Skeletal muscle satellite cell (primary cell): ENCODE data around the gene OPN4.

Experiments used
- H3K27me3 ChIP-seq: 2 replicates; pipeline ENCODE4 v1.7.0; 2013; ENCODE audit warnings: low read length; ENCODE audit not compliant: control insufficient read depth, insufficient read depth
- H3K36me3 ChIP-seq: 2 replicates; pipeline ENCODE4 v1.7.0; 2013; ENCODE audit warnings: mild to moderate bottlenecking, control low read depth, low read length; ENCODE audit not compliant: insufficient read depth
- H3K4me1 ChIP-seq: 2 replicates; pipeline ENCODE4 v1.7.0; 2013; ENCODE audit warnings: low read length; ENCODE audit not compliant: control insufficient read depth, insufficient read depth
- H3K4me2 ChIP-seq: 2 replicates; pipeline ENCODE4 v1.7.0; 2013; ENCODE audit warnings: mild to moderate bottlenecking, low read length
- H3K4me3 ChIP-seq: 2 replicates; pipeline ENCODE4 v1.7.0; 2013; ENCODE audit warnings: low read length
- H3K9ac ChIP-seq: 2 replicates; pipeline ENCODE4 v1.7.0; 2013; ENCODE audit warnings: mild to moderate bottlenecking, low read depth, low read length, moderate library complexity
- H3K9me3 ChIP-seq: replicated peaks from 2 replicates; pipeline ENCODE4 v1.7.0; 2013; ENCODE audit warnings: mild to moderate bottlenecking, control low read depth, low read length

Gene OPN4

DNA sequence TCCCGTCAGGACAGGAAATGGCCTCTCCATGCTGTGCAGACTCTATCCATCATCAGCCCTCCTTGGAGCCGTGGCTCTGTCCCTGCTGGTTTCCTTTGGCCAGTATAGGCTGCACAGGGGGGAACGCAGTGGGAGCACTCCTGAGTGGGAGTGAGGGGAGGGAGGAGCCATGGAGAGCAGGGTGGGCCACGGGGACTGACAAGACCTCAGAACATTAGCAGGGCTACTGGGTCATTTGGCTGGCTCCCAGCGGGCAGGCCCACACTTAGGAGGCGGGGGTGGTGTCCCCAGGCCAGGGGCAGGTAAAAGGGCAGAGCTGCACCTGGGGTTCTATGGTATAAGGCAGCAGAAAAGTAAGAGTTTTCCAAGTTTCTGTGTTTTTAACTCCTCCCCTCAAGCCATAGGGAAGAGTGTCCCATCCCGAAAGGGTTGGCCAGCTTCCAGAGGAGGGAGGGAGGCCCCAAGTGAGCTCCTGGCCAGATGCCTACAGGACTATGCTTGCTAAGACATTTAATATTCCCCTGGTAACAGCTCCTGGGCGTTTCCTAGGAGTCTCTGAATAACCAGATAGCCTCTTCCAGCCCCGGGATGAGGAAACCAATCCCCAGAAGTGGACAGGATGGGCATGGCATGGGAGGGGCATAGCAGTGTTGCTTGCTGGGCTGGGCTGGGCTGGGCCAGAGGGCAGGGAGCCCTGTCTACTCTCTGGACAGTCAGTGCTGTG, 5.5 kb upstream of the OPN4 start:
- H3K4me2 ChIP-seq = peak overlapping the region; percentile 31
- peaks cover 29% of the 10 kb centered on the region for H3K4me1 ChIP-seq
- no peaks in the 10 kb centered on the region for H3K27me3 ChIP-seq
- H3K4me3 ChIP-seq = no peak overlapping the region
- no peaks in the 10 kb centered on the region for H3K36me3 ChIP-seq
- no peaks in the 10 kb centered on the region for H3K9me3 ChIP-seq
- H3K9ac ChIP-seq = no peak overlapping the region

DNA sequence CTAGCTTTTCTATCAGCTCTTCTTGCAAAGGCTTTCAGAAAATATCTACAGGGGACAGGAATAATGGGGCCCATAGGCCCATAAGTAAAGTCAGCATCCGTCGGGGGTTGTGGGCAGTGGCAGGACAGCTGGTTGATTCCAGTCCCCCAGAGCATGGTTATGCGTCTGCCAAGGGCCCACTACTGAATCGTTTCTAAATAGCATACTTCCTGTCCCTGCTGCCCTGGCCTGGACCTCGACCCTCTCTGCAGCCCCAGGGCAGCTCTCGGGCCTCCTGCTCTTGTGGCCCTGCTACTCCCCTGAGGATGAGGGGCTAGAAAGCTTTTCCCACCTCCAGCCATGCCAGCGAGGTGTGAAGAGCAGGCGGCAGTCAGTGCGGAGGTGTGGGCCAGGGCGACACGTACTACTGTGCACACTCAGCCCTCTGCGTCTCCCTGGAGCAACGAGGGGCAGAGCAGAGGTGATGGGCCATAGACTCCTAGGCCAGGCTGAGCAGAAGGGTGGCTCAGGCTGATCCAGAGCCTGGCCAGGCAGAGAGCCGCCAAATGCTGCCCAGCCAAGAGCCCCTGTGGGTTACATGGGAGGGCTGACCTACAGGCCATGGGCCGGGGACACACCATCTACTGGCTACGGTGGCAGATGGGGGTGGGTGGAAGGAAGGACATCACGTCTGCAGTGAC, 4.7 kb upstream of the OPN4 start:
- H3K9me3 ChIP-seq = no peaks in the 10 kb centered on the region
- H3K27me3 ChIP-seq = no peaks in the 10 kb centered on the region
- no peak overlapping the region for H3K4me3 ChIP-seq
- no peaks in the 10 kb centered on the region for H3K36me3 ChIP-seq
- H3K9ac ChIP-seq = no peak overlapping the region
- H3K4me1 ChIP-seq = peaks cover 24% of the 10 kb centered on the region
- peak overlapping the region; percentile 31 for H3K4me2 ChIP-seq

DNA sequence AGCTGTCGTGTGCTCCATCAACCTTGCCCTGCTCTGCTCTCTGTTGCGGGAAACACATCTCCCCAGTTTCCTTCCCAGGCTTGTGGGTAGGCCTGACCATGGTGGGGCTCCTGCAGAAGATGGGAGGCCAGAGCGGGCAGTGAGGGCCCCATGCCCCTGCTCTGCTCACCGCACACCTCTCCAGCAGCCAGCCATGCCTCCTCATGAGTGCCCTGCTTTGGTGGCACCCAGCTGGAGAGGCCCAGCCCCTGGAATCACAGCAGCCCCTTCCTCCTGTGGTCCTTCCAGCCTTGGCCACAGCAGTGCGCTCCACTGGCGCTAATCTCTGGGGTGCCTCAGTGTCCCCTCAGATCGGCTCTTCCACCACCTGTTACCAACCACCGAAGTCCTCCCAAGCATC, 4.2 kb upstream of the OPN4 start:
- no peak overlapping the region for H3K9ac ChIP-seq
- no peaks in the 10 kb centered on the region for H3K27me3 ChIP-seq
- H3K4me1 ChIP-seq = peaks cover 21% of the 10 kb centered on the region
- H3K4me2 ChIP-seq = no peak overlapping the region
- no peaks in the 10 kb centered on the region for H3K36me3 ChIP-seq
- no peak overlapping the region for H3K4me3 ChIP-seq
- H3K9me3 ChIP-seq = no peaks in the 10 kb centered on the region

DNA sequence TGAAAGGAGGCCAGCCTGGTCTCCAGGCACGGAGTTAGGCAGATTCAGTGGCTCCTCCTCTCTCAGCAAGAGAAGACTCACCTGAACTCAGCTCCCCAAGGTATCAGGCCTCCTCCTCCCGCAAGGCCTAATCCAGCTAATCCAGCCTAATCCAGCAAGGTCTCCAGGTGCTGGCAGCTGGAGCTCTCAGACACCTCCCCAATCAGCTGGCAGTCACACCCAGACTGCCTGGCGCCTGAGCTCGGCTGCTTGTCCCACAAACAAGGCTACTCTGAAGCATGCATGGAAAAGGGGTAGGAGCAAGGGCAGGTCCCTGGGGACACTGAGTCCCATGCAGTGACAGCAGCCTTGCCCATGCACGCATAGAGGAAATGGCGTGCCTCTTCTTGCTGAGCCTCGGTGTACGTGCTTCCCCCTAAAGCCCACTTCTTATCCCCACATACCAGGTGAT, 3.3 kb upstream of the OPN4 start:
- Histone ChIP-seq H3K4me2 (no peak overlapping the region), H3K9me3 (no peaks in the 10 kb centered on the region), H3K4me3 (no peak overlapping the region), H3K27me3 (no peaks in the 10 kb centered on the region), H3K9ac (no peak overlapping the region), H3K4me1 (peaks cover 21% of the 10 kb centered on the region), H3K36me3 (no peaks in the 10 kb centered on the region)

DNA sequence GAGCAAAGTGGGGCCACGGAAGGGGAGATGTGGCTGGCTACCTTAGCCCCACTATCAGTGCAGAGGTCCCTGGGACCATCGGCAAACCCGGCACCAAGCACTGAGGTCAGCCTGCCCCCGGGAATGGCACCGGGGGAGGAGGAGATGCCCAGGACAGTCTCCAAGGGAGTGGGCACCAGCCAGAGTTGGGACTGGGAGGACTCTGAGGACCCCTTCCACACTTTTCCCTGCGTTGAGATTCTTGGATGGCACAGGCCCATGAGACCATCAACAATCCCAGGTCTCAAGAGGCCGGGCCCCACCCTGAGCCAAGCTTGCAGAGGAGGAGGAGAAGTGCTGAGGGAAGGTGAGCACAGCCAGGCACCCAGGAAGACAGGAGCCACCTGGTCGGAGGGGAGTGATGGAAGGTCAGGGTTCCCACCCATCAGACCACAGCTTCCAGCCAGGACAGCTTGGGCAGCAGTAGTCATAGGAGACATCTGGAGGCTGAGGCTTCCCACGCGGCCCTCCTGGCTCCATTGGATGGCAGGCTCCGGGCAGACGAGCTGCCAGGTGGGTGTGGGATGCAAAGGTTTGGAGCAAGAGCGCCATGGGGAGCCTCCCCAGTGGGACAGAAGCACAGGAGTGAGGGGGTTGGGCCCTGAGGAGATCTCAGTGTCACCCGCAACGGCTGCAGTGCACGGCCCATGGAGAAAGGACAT, 2.6 kb upstream of the OPN4 start:
- no peaks in the 10 kb centered on the region for H3K27me3 ChIP-seq
- no peak overlapping the region for H3K4me2 ChIP-seq
- no peak overlapping the region for H3K9ac ChIP-seq
- no peaks in the 10 kb centered on the region for H3K36me3 ChIP-seq
- H3K4me3 ChIP-seq = no peak overlapping the region
- no peaks in the 10 kb centered on the region for H3K9me3 ChIP-seq
- peaks cover 21% of the 10 kb centered on the region for H3K4me1 ChIP-seq

DNA sequence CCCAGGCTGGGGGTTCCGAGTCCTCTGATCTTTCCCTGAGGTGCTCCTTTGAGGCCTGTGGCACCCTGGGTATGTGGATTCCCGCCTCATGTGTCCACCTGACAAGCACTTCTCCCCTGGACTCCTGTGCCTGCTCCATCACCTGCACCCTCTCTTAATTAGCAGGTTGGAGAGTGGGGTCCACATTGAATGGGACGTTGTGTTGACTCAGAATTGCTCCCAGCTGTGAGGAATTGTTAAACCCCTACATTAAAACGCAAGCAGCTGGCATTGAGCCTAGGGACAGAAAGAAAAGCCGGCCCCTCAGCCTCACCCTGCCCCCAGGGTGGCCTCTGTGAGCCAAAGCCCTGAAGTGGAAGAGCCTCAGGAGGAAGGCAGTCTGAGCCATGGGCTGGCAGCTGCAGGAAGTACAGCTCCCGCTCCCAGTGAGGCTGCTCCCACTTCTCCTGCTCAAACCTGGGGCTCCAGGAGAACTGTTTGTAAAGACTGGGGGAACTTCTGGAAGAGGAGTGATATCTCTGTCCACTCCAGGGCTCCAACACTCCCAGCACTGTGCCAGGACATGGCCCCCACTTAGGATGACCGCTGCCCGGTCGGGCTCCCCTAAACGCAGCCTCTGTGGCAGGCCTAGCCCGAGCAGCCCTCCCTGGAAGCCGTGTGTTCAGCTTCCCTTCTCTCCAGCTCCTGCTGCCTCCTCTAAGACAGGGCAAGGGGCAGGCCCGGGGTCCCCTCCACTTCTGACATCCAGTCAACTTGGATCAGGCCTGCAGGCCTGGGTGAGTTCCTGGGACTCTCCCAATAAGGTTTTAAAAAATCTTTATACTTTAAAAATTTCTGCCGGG, 1.8 kb upstream of the OPN4 start:
- Histone ChIP-seq H3K4me2 (no peak overlapping the region), H3K4me1 (peaks cover 28% of the 10 kb centered on the region), H3K4me3 (no peak overlapping the region), H3K36me3 (no peaks in the 10 kb centered on the region), H3K9ac (no peak overlapping the region), H3K27me3 (no peaks in the 10 kb centered on the region), H3K9me3 (no peaks in the 10 kb centered on the region)

DNA sequence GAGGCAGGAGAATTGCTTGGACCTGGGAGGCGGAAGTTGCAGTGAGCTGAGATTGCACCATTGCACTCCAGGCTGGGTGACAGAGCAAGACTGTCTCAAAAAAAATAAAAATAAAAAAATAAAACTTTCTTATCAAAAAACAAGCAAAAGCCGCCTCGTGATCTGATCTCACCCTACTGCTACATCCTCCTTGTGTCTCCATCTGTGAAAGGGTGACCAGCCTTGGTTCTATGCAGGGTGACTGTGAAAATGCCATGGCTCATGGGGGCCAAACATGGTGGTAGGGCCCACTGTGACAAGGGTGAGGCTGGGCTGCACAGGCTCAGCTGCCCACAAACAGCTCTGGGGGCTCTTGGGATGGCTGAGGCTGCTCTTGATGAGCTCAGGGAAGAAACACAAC, 968 bp upstream of the OPN4 start:
- Histone ChIP-seq H3K4me2 (no peak overlapping the region), H3K4me1 (peaks cover 28% of the 10 kb centered on the region), H3K4me3 (no peak overlapping the region), H3K9me3 (no peaks in the 10 kb centered on the region), H3K27me3 (no peaks in the 10 kb centered on the region), H3K9ac (no peak overlapping the region), H3K36me3 (no peaks in the 10 kb centered on the region)

DNA sequence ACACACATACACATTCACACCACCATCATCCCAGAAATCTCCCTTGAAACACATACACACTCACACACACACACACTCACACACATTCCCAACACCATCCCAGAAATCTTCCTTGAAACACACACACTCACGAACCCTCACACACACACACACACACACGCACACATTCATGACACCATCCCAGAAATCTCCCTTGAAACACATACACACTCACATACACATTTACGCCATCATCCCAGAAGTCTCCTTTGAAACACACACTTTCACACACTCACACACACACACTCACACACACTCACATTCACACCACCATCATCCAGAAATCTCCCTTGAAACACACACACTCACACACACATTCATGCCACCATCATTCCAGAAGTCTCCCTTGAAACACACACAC, 360 bp upstream of the OPN4 start:
- Histone ChIP-seq H3K4me3 (no peak overlapping the region), H3K36me3 (no peaks in the 10 kb centered on the region), H3K27me3 (no peaks in the 10 kb centered on the region), H3K4me2 (no peak overlapping the region), H3K9me3 (no peaks in the 10 kb centered on the region), H3K4me1 (peaks cover 22% of the 10 kb centered on the region), H3K9ac (no peak overlapping the region)

DNA sequence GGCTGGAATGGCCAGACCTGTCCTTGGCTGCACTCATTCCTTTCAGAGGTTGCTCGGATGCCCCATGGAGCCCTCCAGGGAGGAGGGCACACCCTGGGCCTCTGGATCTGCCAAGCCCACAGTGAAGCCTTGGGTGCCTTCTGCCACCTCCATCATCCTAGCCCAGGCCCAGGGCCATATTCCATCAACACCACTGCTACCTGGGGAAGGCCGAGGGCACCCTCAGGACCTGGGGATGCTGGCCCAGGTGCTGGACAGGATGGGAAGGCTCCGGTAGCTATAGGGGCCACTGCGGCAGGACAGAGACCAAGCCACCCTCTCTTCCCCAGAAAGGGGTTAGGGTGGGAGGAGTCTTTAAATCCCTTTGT, 810 bp downstream of the OPN4 start:
- H3K27me3 ChIP-seq = no peaks in the 10 kb centered on the region
- H3K4me1 ChIP-seq = peaks cover 12% of the 10 kb centered on the region
- no peaks in the 10 kb centered on the region for H3K36me3 ChIP-seq
- no peak overlapping the region for H3K4me3 ChIP-seq
- no peaks in the 10 kb centered on the region for H3K9me3 ChIP-seq
- H3K4me2 ChIP-seq = no peak overlapping the region
- no peak overlapping the region for H3K9ac ChIP-seq

DNA sequence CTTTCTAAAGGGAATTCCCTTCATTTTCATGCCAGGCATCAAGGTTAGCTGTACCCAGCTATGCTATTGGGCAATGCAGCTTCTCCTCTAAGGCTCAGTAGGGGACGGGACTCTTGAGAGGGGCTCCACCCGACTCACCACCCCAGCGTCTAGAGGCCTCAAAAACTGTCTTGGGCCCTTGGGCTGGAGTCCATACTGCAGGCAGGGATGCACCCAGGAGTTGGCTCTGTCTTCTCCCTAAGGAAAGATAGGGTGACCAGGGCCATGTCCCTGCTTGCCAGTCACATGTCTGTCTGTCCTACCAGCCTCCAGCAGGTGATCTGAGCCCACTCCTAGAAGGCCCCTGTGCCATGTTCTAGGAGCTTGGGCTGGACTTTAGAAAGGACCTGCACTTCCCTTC, 1.2 kb downstream of the OPN4 start:
- no peaks in the 10 kb centered on the region for H3K27me3 ChIP-seq
- H3K4me1 ChIP-seq = peaks cover 12% of the 10 kb centered on the region
- no peaks in the 10 kb centered on the region for H3K36me3 ChIP-seq
- no peak overlapping the region for H3K4me3 ChIP-seq
- H3K9me3 ChIP-seq = no peaks in the 10 kb centered on the region
- H3K9ac ChIP-seq = no peak overlapping the region
- H3K4me2 ChIP-seq = no peak overlapping the region

DNA sequence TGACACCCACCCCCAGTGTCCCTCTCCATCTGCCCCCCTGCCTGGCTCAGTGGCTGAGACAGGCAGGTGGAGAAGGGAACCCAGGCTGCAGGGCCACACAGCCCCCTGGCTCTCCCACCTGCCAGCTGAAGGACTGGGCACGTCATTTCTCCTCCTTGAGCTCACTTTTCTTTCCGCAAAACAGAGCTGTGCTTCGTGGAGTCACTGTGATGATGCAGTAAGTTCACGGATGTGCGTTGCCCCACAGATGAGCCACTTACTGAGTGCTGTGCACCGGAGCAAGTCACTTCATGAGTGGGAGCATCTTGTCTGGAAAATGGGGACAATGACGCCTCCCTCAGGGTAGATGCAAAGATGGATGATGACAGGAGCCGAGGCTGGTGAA, 2.7 kb downstream of the OPN4 start:
- H3K36me3 ChIP-seq = no peaks in the 10 kb centered on the region
- peaks cover 12% of the 10 kb centered on the region for H3K4me1 ChIP-seq
- no peak overlapping the region for H3K9ac ChIP-seq
- H3K4me2 ChIP-seq = no peak overlapping the region
- no peaks in the 10 kb centered on the region for H3K9me3 ChIP-seq
- no peak overlapping the region for H3K4me3 ChIP-seq
- no peaks in the 10 kb centered on the region for H3K27me3 ChIP-seq
